AG04449 (cell line): ENCODE data around the gene AP2B1.

Experiments used
- CTCF ChIA-PET: fragments of 350-600 bp; formaldehyde crosslinking; extraction: SDS; loops from one replicate; lab custom pipeline; 2021; ENCODE audit warnings: antibody characterized with exemption; lab: Yijun Ruan, JAX
- POLR2A ChIA-PET: fragments of 400-600, 350-600 bp; formaldehyde crosslinking; extraction: SDS; loops from one replicate; lab custom pipeline; 2020; ENCODE audit warnings: antibody characterized with exemption, inconsistent platforms; lab: Yijun Ruan, JAX
- DNase-seq: peaks from one replicate; pipeline ENCODE4 v3.0.0-alpha.2; 2010; ENCODE audit warnings: low read depth, low spot score
- H3K4me3 ChIP-seq: 2 replicates; pipeline ENCODE4 v1.5.1; 2011; ENCODE audit warnings: low read depth, mild to moderate bottlenecking, control low read depth, low read length
- CTCF ChIP-seq: IDR thresholded peaks from one replicate; pipeline ENCODE4 v1.5.1; 2011; ENCODE audit warnings: mild to moderate bottlenecking, moderate library complexity, low read length, control low read depth, inconsistent platforms; ENCODE audit not compliant: insufficient read depth; ENCODE audit errors: missing control alignments

AP2B1 gene

DNA sequence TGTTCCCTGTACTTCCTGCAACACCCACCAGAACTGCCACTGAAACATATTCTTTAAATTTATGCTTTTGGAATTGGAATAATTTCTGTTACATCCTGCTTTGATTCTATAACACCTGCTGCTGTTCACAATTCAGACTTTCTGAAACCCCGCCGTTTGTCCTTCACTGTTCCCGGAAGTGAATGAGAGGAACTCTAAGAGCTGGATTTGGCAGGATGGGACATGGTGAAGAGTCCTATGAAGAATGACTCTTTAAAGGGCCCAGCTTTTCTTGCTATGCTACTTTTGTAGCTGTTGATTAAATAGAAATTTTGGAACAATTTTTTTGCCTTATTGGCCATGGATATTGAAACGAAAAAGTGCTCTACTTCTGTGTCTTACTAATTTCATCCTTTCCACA, 8.9 kb downstream of the AP2B1 start:
- ChIA-PET CTCF (interaction anchor here (1.1 to 3.5 kb wide), 5 partner anchors 9 to 151 kb away, joined by 3 to 18 read pairs (median 6); partner anchors contain the start of gene AP2B1), POLR2A (no interaction called here)
- DNase-seq = no peak
- no peak overlapping the region for H3K4me3 ChIP-seq
- TF ChIP-seq CTCF = no peak

- H3K4me3 ChIP-seq = no peak overlapping the region
- CTCF ChIA-PET = interaction anchor here (0.9 to 3.5 kb wide), 6 partner anchors 10 to 151 kb away, joined by 3 to 18 read pairs (median 4); partner anchors contain the start of gene AP2B1
- no peak for TF ChIP-seq CTCF
- POLR2A ChIA-PET = no interaction called here
- no peak for DNase-seq
These were observed 9.6 kb downstream of the AP2B1 start for GRCh38 chr17:35596530-35597233.

- ChIA-PET CTCF (interaction anchor here (0.9 to 3.5 kb wide), 5 partner anchors 10 to 150 kb away, joined by 3 to 18 read pairs (median 4); partner anchors contain the start of gene AP2B1), POLR2A (no interaction called here)
- TF ChIP-seq CTCF = no peak
- no peak for DNase-seq
- H3K4me3 ChIP-seq = no peak overlapping the region
These were observed 10.5 kb downstream of the AP2B1 start for GRCh38 chr17:35597604-35598003.

DNA sequence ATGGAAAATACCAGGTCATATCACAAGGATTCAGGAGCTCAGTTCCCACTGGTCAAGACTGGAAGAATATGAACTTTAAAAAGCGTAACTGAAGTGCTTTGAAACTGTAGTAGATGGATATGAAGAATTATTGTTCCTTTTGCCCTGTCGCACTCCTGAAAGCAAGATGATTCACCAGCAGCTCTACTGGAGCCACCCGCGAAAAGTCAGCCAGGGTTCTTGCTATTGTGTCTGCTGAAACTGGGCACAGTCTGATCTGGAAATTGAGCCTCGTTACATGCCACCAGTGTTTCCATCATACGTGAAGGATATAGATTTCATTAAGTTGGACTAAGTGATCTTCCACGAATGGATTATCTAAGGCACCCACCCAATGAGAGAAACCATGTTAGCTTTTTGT, 16.6 kb downstream of the AP2B1 start:
- no peak for TF ChIP-seq CTCF
- no peak for DNase-seq
- no peak overlapping the region for H3K4me3 ChIP-seq
- POLR2A ChIA-PET = no interaction called here
- CTCF ChIA-PET = interaction anchor here (1.3 to 4.6 kb wide), 3 partner anchors 9 to 144 kb away, joined by 3 to 62 read pairs (median 24); no protein-coding TSS in a partner anchor

GRCh38 chr17:35605678-35606077, 18.6 kb downstream of the AP2B1 start:
- peak; percentile 9 for DNase-seq
- H3K4me3 ChIP-seq = no peak overlapping the region
- ChIA-PET CTCF (interaction anchor here (0.8 to 4.6 kb wide), 6 partner anchors 7 to 199 kb away, joined by 3 to 62 read pairs (median 5); no protein-coding TSS in a partner anchor), POLR2A (no interaction called here)
- TF ChIP-seq CTCF = no peak

GRCh38 chr17:35607239-35607847, 20.2 kb downstream of the AP2B1 start:
- CTCF ChIA-PET = interaction anchor here (1.2 to 3.1 kb wide), 5 partner anchors 8 to 157 kb away, joined by 3 to 48 read pairs (median 11); no protein-coding TSS in a partner anchor
- POLR2A ChIA-PET = interaction anchor here (0.7 kb wide), 1 partner anchor 18 kb away, joined by 4 read pairs; no protein-coding TSS in a partner anchor
- no peak for TF ChIP-seq CTCF
- H3K4me3 ChIP-seq = no peak overlapping the region
- no peak for DNase-seq
